ENCODE results near the gene USP36. TPM values are rescaled to one million over a fixed set of nuclear protein-coding genes. Genes with fewer than 3 reads are reported as not detected.

USP36 gene
- total and polyA plus RNA-seq, 12 donors: 13.9 to 69.1 (median 45.5) TPM

- Histone ChIP-seq H3K36me3 (replicated peaks in 1 of 2) (peaks cover 0 to 94% of the 10 kb centered on the region in 2 donors), H3K27me3 (no peaks in the 10 kb centered on the region), H3K4me3 (no peak overlapping the region), H3K9me3 (replicated peaks in 1 of 3) (no peaks in the 10 kb centered on the region), H3K27ac (peak overlapping the region in 2 of 5 donors; percentile 69 to 84), H3K4me1 (replicated peaks in 1 of 2) (no peaks in the 10 kb centered on the region)
- no peak for TF ChIP-seq CTCF (IDR thresholded peaks at IDR 0.05)
- TF ChIP-seq POLR2A (IDR thresholded peaks at IDR 0.05): no peak
- DNase-seq: no peak
- 87 to 100% (median 91%) methylated on average over 3 to 6 of the region's 6 CpGs for WGBS, 4 donors
- intact Hi-C loops (cut with DNase I): no loop called here
Measured at GRCh38 chr17:78825696-78826095, 14.9 kb downstream of the USP36 start.

- H3K9me3 ChIP-seq (replicated peaks in 1 of 3): no peaks in the 10 kb centered on the region
- intact Hi-C loops (cut with DNase I): no loop called here
- no peaks in the 10 kb centered on the region for H3K27me3 ChIP-seq
- DNase-seq: no peak
- H3K4me1 ChIP-seq (replicated peaks in 1 of 2): no peaks in the 10 kb centered on the region
- H3K4me3 ChIP-seq: no peak overlapping the region
- peaks cover 0 to 96% of the 10 kb centered on the region in 2 donors for H3K36me3 ChIP-seq (replicated peaks in 1 of 2)
- WGBS, 4 donors: 90 to 94% (median 93%) methylated on average over 7 of the region's 7 CpGs
- H3K27ac ChIP-seq: no peak overlapping the region
- TF ChIP-seq POLR2A (IDR thresholded peaks at IDR 0.05) (no peak), CTCF (IDR thresholded peaks at IDR 0.05) (no peak)
Measured at GRCh38 chr17:78824240-78824639, 16.4 kb downstream of the USP36 start.

- no peak for DNase-seq
- Histone ChIP-seq H3K4me1 (replicated peaks in 1 of 2) (no peaks in the 10 kb centered on the region), H3K27me3 (no peaks in the 10 kb centered on the region), H3K9me3 (replicated peaks in 1 of 3) (no peaks in the 10 kb centered on the region), H3K36me3 (replicated peaks in 1 of 2) (peaks cover 0 to 98% of the 10 kb centered on the region in 2 donors), H3K4me3 (no peak overlapping the region), H3K27ac (no peak overlapping the region)
- TF ChIP-seq CTCF (IDR thresholded peaks at IDR 0.05) (no peak), POLR2A (IDR thresholded peaks at IDR 0.05) (no peak)
- WGBS, 4 donors: 89 to 92% (median 90%) methylated on average over 12 to 14 of the region's 14 CpGs
- intact Hi-C loops (cut with DNase I): no loop called here
Measured at GRCh38 chr17:78823282-78824046, 17.1 kb downstream of the USP36 start.

DNA sequence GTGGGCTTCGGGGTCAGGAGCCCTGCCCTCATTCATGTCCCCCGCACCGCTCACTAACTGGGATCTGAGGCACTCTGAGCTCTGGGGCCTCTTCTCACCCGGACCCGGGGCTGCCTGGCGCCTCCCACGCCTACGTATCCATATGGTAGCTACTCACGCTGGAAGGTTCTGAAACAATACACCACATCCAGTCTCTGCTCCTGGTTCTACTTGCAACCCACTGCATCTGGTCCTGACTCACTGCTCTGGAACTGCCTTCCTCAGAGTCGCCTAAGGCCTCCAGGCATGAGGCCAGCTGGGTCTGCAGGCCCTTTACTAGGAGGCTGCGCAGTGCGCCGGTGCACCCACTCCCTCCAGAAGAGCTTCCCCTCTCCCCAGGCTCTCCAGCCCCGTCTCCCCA, 18.1 kb downstream of the USP36 start:
- no peak for TF ChIP-seq POLR2A (IDR thresholded peaks at IDR 0.05)
- no peak for TF ChIP-seq CTCF (IDR thresholded peaks at IDR 0.05)
- intact Hi-C loops (cut with DNase I): no loop called here
- 50 to 93% (median 89%) methylated on average over 1 to 14 of the region's 14 CpGs for WGBS, 4 donors
- Histone ChIP-seq H3K9me3 (replicated peaks in 1 of 3) (no peaks in the 10 kb centered on the region), H3K27me3 (no peaks in the 10 kb centered on the region), H3K4me3 (no peak overlapping the region), H3K27ac (no peak overlapping the region), H3K4me1 (replicated peaks in 1 of 2) (no peaks in the 10 kb centered on the region), H3K36me3 (replicated peaks in 1 of 2) (peaks cover 0 to 98% of the 10 kb centered on the region in 2 donors)
- DNase-seq: no peak

Measured in adrenal gland (tissue), 12 donors.